Aorta (tissue), 5 donors: Measurements from ENCODE around the gene CYP2U1. TPM values are rescaled to one million over a fixed set of nuclear protein-coding genes. Genes with fewer than 3 reads are reported as not detected.
"Not testable (repeated sequence)": the region's sequence is repeated elsewhere in the genome, so short reads cannot be mapped to it uniquely, and the experiment has no call there.

ENCODE experiments used
- ATAC-seq: fragments of 200-7000 bp; cut with Tn5 transposase; one replicate; pipeline ENCODE4 v1.9.1; 2022; ENCODE audit warnings: moderate library complexity; ENCODE audit not compliant: low FRiP score
- DNase-seq, 2 donors: peaks; one replicate each; pipeline ENCODE4 v3.0.0-alpha.2; 2020
- H3K27ac ChIP-seq, 2 donors: one replicate each; pipeline ENCODE4 v1.5.1; 2013; ENCODE audit warnings: low read length in 2 of 2, mild to moderate bottlenecking in 2 of 2, moderate library complexity in 2 of 2, control low read depth in 1 of 2, inconsistent platforms in 1 of 2, low read depth in 1 of 2
- H3K27me3 ChIP-seq, 2 donors: one replicate each; pipeline ENCODE4 v1.6.1; 2013; ENCODE audit warnings: control low read depth in 1 of 2, low read length in 1 of 2, mild to moderate bottlenecking in 1 of 2, moderate library complexity in 1 of 2; ENCODE audit not compliant: insufficient read depth in 2 of 2, control insufficient read depth in 1 of 2
- H3K36me3 ChIP-seq, 2 donors: one replicate each; pipeline ENCODE4 v1.6.1; 2013; ENCODE audit warnings: control low read depth in 1 of 2, low read length in 1 of 2, mild to moderate bottlenecking in 1 of 2; ENCODE audit not compliant: insufficient read depth in 2 of 2, control insufficient read depth in 1 of 2
- H3K4me1 ChIP-seq, 2 donors: one replicate each; pipeline ENCODE4 v1.6.1; 2013; ENCODE audit warnings: low read length in 2 of 2, control low read depth in 1 of 2, mild to moderate bottlenecking in 1 of 2, moderate library complexity in 1 of 2; ENCODE audit not compliant: insufficient read depth in 2 of 2, control insufficient read depth in 1 of 2
- H3K4me3 ChIP-seq, 2 donors: one replicate each; pipeline ENCODE4 v1.5.1; 2013; ENCODE audit warnings: low read length in 2 of 2, control low read depth in 1 of 2, mild to moderate bottlenecking in 1 of 2
- H3K9me3 ChIP-seq: one replicate; pipeline ENCODE4 v1.6.1; 2013; ENCODE audit warnings: mild to moderate bottlenecking, low read length; ENCODE audit not compliant: control insufficient read depth
- WGBS, 2 donors: extraction: QIAGEN DNeasy Blood & Tissue Kit; methylation state at CpG; one replicate each; pipeline ENCODE4 v1.1.7; 2013; 5-methylcytosine and 5-hydroxymethylcytosine counted together
- intact Hi-C, 2 donors: fragments of 100-400 bp; cut with DNase I; formaldehyde crosslinking; loops; one replicate each; pipeline versions ENCODE4 v1.14.2 to v1.15.0; 2022
- polyA plus RNA-seq, 2 donors: library from polyadenylated mRNA; stranded (reverse); fragments of 200-250 nt; gene quantifications; one replicate each; pipeline ENCODE4 v1.2.3, GENCODE V29; 2013
- total RNA-seq, 2 donors: library from RNA; stranded (reverse); fragmentation: NEBNext Ultra II Directional; extraction: Animal tissue kit (Norgen Biotek cat#: 25700); gene quantifications; one replicate each; pipeline ENCODE4 v1.2.1, GENCODE V29; 2021
- donor health status: healthy with polysubstance abuse.
- donor health status: Bipolar disorder and iron deficiency.
- donor health status: DM: no; HTN: no; CAD: no.
- donor health status: DM: no; HTN: no; CAD: no.
- donor health status: DM: yes; HTN: yes; CAD: no.

CYP2U1 gene
- total and polyA plus RNA-seq, 4 donors, result 5.3 to 16.7 (median 11.1) TPM

DNA sequence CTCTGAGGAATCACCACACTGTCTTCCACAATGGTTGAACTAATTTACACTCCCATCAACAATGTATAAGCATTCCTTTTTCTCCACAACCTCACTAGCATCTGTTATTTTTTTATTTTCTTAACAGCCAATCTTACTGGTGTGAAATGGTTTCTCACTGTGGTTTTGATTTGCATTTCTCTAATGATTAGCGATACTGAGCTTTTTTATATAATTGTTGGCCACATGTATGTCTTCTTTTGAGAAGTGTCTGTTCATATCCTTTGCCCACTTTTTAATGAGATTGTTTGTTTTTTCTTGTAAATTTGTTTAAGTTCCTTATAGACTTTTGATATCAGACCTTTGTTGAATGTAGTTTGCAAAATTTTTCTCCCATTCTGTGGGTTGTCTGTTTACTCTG is 36.6 kb downstream of the CYP2U1 start:
- H3K27ac ChIP-seq, H3K4me1 ChIP-seq, H3K9me3 ChIP-seq, H3K27me3 ChIP-seq, ATAC-seq, H3K36me3 ChIP-seq, intact Hi-C loops, DNase-seq, H3K4me3 ChIP-seq: not testable (repeated sequence)
- WGBS, 2 donors, result 97 to 99% methylated on average over 1 of the region's 1 CpG

DNA sequence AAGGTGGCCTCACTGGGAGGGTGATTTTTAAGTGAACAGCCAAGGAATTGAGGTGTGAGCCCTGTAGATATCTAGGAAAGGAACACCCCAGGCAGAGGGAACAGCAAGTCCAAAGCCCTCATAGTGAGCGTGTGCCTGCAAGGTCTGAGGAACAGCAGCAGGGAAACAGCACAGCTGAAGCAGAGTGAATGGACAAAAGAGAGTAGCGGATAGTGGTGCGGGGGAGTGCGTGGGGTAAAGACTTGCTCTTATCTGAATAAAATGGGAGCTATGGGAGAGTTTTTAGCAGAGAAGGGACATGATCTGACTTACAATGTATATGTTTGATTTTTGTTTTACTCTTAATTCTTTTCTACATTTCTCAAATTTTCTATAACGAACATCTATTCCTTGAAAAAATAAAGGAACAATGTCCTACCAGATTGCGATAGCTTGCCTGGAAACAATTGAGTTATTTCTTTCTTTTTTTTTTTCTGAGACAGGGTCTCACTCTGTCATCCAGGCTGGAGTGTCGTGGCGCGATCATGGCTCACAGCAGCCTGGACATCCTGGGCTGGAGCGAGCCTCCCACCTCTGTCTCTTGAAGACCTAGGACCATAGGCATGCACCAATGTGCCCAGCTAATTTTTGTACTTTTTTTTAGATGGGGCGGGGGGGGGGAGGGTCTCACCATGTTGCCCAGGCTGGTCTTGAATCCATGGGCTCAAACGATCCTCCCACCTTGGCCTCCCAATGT is 38.9 kb downstream of the CYP2U1 start:
- H3K4me3 ChIP-seq, result no peak overlapping the region
- no peak for ATAC-seq
- H3K27me3 ChIP-seq, result no peaks in the 10 kb centered on the region
- WGBS, 2 donors, result 96% methylated on average over 12 of the region's 12 CpGs
- H3K27ac ChIP-seq, result no peak overlapping the region
- no peaks in the 10 kb centered on the region for H3K4me1 ChIP-seq
- DNase-seq, result no peak
- intact Hi-C loops, result no loop called here
- no peaks in the 10 kb centered on the region for H3K9me3 ChIP-seq
- H3K36me3 ChIP-seq, result no peaks in the 10 kb centered on the region

DNA sequence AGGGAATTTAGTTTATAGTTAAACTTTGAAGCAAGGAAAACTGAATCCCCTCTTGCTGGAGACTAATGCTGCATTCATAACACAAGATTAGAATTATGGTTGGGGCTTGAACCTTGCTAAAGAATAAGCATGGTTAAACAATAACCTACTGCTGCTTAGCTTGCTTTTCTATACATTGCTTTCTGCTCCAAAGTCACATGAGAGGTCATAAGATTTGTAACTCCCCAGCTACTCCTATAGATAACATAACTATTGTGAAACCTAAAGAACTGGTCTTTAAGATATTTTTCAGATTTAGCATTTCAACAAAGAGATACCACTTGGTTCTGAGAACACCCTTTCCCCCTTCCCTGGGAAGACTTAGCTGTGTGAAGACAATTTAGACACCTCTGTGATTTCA is 41.3 kb downstream of the CYP2U1 start:
- no peaks in the 10 kb centered on the region for H3K27me3 ChIP-seq
- H3K4me1 ChIP-seq, result no peaks in the 10 kb centered on the region
- ATAC-seq, result no peak
- H3K4me3 ChIP-seq, result no peak overlapping the region
- no peak overlapping the region for H3K27ac ChIP-seq
- no peak for DNase-seq
- intact Hi-C loops, result no loop called here
- H3K36me3 ChIP-seq, result no peaks in the 10 kb centered on the region
- H3K9me3 ChIP-seq, result no peaks in the 10 kb centered on the region

DNA sequence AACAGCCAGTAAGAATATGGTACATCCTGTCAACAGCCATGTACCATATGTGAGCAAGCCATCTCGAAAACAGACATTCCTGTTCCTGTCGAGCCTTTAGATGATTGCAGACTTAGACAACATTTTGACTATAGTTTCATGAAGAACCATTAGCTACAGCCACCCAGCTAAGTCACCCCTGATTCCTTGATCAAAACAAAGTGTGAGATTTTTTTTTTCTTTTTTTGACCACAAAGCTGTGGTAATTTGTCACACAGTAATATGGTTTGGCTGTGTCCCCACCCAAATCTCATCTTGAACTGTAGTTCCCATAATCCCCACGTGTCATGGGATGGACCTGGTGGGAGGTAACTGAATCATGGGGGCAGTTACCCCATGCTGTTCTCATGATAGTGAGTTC is 43.2 kb downstream of the CYP2U1 start:
- no peaks in the 10 kb centered on the region for H3K4me1 ChIP-seq
- intact Hi-C loops, result no loop called here
- H3K4me3 ChIP-seq, result no peak overlapping the region
- no peak overlapping the region for H3K27ac ChIP-seq
- no peaks in the 10 kb centered on the region for H3K9me3 ChIP-seq
- H3K27me3 ChIP-seq, result no peaks in the 10 kb centered on the region
- H3K36me3 ChIP-seq, result no peaks in the 10 kb centered on the region
- WGBS, 2 donors, result 90 to 91% methylated on average over 3 of the region's 3 CpGs
- no peak for ATAC-seq
- no peak for DNase-seq

DNA sequence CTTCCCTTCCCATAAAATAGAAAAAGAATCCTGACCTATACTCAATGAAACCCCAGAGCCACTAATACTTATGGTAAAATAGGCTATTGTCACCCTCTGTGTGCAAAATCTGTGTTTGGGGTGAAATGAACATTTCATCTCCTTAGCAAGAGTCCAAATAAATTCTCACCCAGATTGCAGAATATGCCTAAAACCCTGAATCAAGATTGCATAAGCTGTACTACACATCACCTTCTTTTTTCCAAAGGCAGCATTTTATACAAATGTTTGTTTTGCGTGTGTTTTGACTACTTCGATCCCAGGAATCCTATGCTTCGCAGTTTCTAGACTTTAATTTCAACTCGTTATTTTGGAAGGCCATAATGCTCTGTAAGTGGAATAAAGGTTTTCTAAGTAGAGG is 46.1 kb downstream of the CYP2U1 start:
- no peaks in the 10 kb centered on the region for H3K9me3 ChIP-seq
- intact Hi-C loops, result no loop called here
- no peak overlapping the region for H3K27ac ChIP-seq
- H3K4me1 ChIP-seq, result no peaks in the 10 kb centered on the region
- DNase-seq (no peak), ATAC-seq (no peak)
- no peaks in the 10 kb centered on the region for H3K36me3 ChIP-seq
- no peaks in the 10 kb centered on the region for H3K27me3 ChIP-seq
- no peak overlapping the region for H3K4me3 ChIP-seq
- 82 to 88% methylated on average over 4 of the region's 4 CpGs for WGBS, 2 donors

DNA sequence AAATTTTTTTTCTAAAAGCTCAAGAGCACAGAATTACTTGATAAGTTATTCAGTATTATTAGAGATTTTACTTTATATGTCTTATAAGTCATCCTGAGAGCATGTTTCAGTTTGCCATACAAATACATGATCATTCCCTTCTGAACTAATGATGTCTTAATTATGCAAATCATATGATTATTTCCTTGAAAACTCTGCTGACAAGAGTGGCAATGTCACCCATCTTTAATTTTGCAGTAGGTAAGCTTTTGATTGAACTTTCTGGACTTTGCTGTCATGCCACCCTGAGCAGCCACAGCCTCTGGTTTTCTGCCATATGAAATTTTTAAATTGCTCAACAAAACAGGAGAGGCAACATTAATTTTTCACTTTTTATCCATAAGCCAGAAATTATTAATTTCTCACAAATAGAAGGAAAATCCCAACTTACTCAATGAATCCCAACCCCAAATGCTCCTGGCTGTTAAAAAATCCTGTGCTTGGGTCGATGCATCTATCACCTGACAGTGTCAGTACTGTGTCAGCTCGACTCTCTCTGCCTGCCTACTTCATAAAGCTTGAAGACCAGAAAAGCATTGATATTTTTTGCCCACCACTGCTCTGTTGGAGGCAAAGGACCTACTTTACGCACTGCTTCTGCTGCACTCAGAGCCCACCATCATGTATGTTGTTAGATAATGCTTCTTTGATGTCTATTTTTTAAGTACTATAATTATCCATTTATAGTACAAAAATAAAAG is 46.8 kb downstream of the CYP2U1 start:
- no peak overlapping the region for H3K4me3 ChIP-seq
- no peak overlapping the region for H3K27ac ChIP-seq
- 81 to 84% methylated on average over 3 of the region's 3 CpGs for WGBS, 2 donors

DNA sequence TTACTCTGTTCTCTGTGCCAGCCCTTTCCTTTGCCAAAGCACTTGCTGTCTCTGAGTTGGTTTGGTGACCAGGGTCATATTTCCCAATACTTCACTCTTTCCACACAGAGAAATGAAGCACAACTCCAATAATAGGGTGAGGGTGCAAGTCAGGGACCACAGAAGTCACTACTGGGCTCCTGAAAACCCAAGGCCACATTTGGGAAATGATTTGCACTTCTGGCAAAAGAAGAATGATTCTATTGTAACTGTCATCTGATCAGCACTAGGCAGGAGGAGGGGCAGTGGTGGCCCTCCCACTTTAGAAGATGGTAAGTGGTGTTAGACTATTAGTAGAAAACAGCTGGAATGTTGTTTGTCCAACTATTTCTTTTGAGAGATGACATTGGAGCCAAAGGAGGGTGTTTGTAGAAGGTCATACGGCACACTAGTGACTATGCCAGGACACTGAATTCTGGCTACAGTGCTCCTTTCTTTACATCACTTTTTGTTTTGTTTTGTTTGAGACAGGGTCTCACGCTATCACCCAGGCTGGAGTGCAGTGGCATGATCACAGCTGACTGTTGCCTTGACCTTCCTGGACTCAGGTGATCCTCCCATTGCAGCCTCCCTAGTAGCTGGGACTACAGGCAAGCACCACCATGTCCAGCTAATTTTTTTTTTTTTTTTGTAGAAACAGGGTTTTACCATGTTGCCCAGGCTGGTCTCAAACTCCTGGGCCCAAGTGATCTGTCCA is 47.5 kb downstream of the CYP2U1 start:
- intact Hi-C loops, result no loop called here
- no peaks in the 10 kb centered on the region for H3K4me1 ChIP-seq
- H3K27me3 ChIP-seq, result no peaks in the 10 kb centered on the region
- H3K9me3 ChIP-seq, result no peaks in the 10 kb centered on the region
- DNase-seq, result no peak
- no peaks in the 10 kb centered on the region for H3K36me3 ChIP-seq
- ATAC-seq, result peak; percentile 38
- no peak overlapping the region for H3K4me3 ChIP-seq
- 72 to 88% methylated on average over 2 of the region's 2 CpGs for WGBS, 2 donors
- H3K27ac ChIP-seq, result no peak overlapping the region

More for the DNA sequence above, 46.8 kb downstream of the CYP2U1 start:
- ATAC-seq (no peak), DNase-seq (no peak)
- no peaks in the 10 kb centered on the region for H3K4me1 ChIP-seq
- H3K9me3 ChIP-seq, result no peaks in the 10 kb centered on the region
- no peaks in the 10 kb centered on the region for H3K36me3 ChIP-seq
- no peaks in the 10 kb centered on the region for H3K27me3 ChIP-seq
- intact Hi-C loops, result no loop called here

DNA sequence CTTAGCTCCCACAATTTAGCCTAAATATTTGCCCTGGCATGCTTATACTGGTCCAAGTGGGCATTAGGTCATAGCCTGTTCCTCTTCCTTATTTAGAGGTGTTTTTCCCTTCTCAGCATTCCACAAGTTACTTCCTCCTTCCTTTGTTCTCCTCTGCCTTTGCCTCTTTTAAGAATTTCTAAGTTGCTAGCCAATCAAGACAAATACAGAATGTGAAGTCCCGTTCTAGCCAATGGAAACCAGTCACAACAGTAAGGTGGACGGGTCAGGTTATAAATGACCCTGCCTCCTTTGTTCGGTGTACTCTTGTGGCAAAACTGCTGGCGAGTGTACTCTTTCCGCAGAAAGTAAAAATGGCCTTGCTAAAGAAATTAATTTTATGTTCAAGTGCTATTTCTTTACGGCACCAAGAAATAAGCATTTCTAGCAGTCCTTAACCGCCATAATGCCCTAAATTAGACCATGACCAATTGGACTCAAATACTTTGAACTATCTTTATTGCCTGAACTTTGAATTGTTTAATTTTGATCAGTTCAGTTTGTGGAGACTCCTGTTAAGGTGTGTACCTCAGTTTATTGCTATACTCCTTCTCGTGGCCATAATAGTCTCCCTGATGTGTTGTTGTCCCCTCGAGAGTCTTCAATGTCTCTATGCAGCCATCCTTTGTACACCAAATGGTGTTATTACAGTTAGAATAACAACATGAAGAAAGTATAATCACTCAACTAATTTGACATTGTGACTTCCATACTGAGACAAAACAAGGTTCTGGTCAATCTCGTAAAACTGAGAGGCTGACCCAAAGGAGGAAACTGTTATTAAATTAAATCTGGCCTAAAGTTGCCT is 56.8 kb downstream of the CYP2U1 start:
- Histone ChIP-seq H3K36me3 (no peaks in the 10 kb centered on the region), H3K27ac (peak overlapping the region in 1 of 2 donors; percentile 12), H3K27me3 (no peaks in the 10 kb centered on the region), H3K9me3 (no peaks in the 10 kb centered on the region), H3K4me3 (no peak overlapping the region), H3K4me1 (peaks cover 3% of the 10 kb centered on the region in 2 donors)
- intact Hi-C loops, result loop anchor here in 1 of 2 donors (2.0 kb wide), 1 partner anchor 57 kb away; the partner anchor contains the start of gene CYP2U1
- DNase-seq (no peak), ATAC-seq (no peak)
- WGBS, 2 donors, result 68 to 70% methylated on average over 10 of the region's 10 CpGs
